ENCODE data around the gene DCTPP1.
A peak's percentile ranks its signal among the peaks of the same experiment; 100 is the strongest.
"Not testable (repeated sequence)": the region's sequence is repeated elsewhere in the genome, so short reads cannot be mapped to it uniquely, and the experiment has no call there.

The DCTPP1 gene

GRCh38 chr16:30429678-30430427 is at the start of gene DCTPP1:
Gene DCTPP1 (minus strand): TSS chr16:30430030. CDS start chr16:30429980, 50 bp downstream.
- peak; percentile 99 for DNase-seq

GRCh38 chr16:30478766-30479478 is 49.1 kb upstream of the DCTPP1 start:
- no peak for DNase-seq

- not testable (repeated sequence) for DNase-seq
Observed at GRCh38 chr16:30477773-30478172, 47.9 kb upstream of the DCTPP1 start.

GRCh38 chr16:30476991-30477390 is 47.2 kb upstream of the DCTPP1 start:
- DNase-seq, result no peak

- no peak for DNase-seq
Observed at GRCh38 chr16:30474684-30475083, 44.9 kb upstream of the DCTPP1 start.

- DNase-seq, result no peak
Observed at GRCh38 chr16:30474074-30474452, 44.2 kb upstream of the DCTPP1 start.

GRCh38 chr16:30473231-30474073 is 43.6 kb upstream of the DCTPP1 start:
- DNase-seq, result no peak

GRCh38 chr16:30472328-30472942 is 42.6 kb upstream of the DCTPP1 start, which contains the start of gene ITGAL:
Gene ITGAL (plus strand): TSS chr16:30472742. CDS start chr16:30472838, 96 bp downstream.
- DNase-seq, result no peak

GRCh38 chr16:30470632-30470995 is 40.8 kb upstream of the DCTPP1 start:
- no peak for DNase-seq

GRCh38 chr16:30470170-30470512 is 40.3 kb upstream of the DCTPP1 start:
- no peak for DNase-seq

- DNase-seq, result no peak
Observed at GRCh38 chr16:30464078-30464477, 34.2 kb upstream of the DCTPP1 start.

- DNase-seq, result not testable (repeated sequence)
Observed at GRCh38 chr16:30461426-30461825, 31.6 kb upstream of the DCTPP1 start.

- no peak for DNase-seq
Observed at GRCh38 chr16:30459456-30459855, 29.6 kb upstream of the DCTPP1 start.

- DNase-seq, result no peak
Observed at GRCh38 chr16:30458561-30459394, 28.9 kb upstream of the DCTPP1 start.

- no peak for DNase-seq
Observed at GRCh38 chr16:30457743-30458560, 28.1 kb upstream of the DCTPP1 start.

- no peak for DNase-seq
Observed at GRCh38 chr16:30457256-30457655, 27.4 kb upstream of the DCTPP1 start.

- DNase-seq, result no peak
Observed at GRCh38 chr16:30456302-30456701, 26.5 kb upstream of the DCTPP1 start.

GRCh38 chr16:30452709-30453580 is 23.1 kb upstream of the DCTPP1 start:
- DNase-seq, result not testable (repeated sequence)

- DNase-seq, result no peak
Observed at GRCh38 chr16:30449116-30449435, 19.2 kb upstream of the DCTPP1 start.

GRCh38 chr16:30447512-30448226 is 17.8 kb upstream of the DCTPP1 start:
- DNase-seq, result no peak

Measured in NCI-H2029 treated with DMSO at 0.1 percent for 48 hours (cell line).